HG02943 (cell line): ENCODE results near the gene CDK6.

Experiments
- ATAC-seq: cut with Tn5 transposase; IDR thresholded peaks from one replicate; pipeline ENCODE4 v1.9.1; 2021; ENCODE audit warnings: mild to moderate bottlenecking, low read depth, moderate library complexity; ENCODE audit not compliant: unreplicated experiment

CDK6 gene

GRCh38 chr7:92830027-92830426 lies 6.3 kb downstream of the CDK6 start:
- no peak for ATAC-seq

GRCh38 chr7:92827464-92828120 lies 8.8 kb downstream of the CDK6 start:
- no peak for ATAC-seq

- no peak for ATAC-seq
These were observed 10.0 kb downstream of the CDK6 start for GRCh38 chr7:92826258-92826938.

- ATAC-seq: no peak
These were observed 11.4 kb downstream of the CDK6 start for GRCh38 chr7:92824901-92825480.

- ATAC-seq: no peak
These were observed 11.9 kb downstream of the CDK6 start for GRCh38 chr7:92824450-92824849.

- ATAC-seq: no peak
These were observed 13.3 kb downstream of the CDK6 start for GRCh38 chr7:92823042-92823441.

- ATAC-seq: no peak
These were observed 16.2 kb downstream of the CDK6 start for GRCh38 chr7:92820191-92820590.

GRCh38 chr7:92817398-92817797 lies 19.0 kb downstream of the CDK6 start:
- no peak for ATAC-seq

- ATAC-seq: no peak
These were observed 21.0 kb downstream of the CDK6 start for GRCh38 chr7:92815412-92815811.

- ATAC-seq: peak; percentile 54
These were observed 22.9 kb downstream of the CDK6 start for GRCh38 chr7:92813390-92814024.

GRCh38 chr7:92811158-92811557 lies 25.2 kb downstream of the CDK6 start:
- ATAC-seq: no peak

GRCh38 chr7:92809760-92810573 lies 26.4 kb downstream of the CDK6 start:
- peak; percentile 84 for ATAC-seq

GRCh38 chr7:92809397-92809759 lies 27.0 kb downstream of the CDK6 start:
- ATAC-seq: peak; percentile 35

- no peak for ATAC-seq
These were observed 27.7 kb downstream of the CDK6 start for GRCh38 chr7:92808635-92809034.

GRCh38 chr7:92808006-92808405 lies 28.4 kb downstream of the CDK6 start:
- no peak for ATAC-seq

GRCh38 chr7:92806496-92806895 lies 29.9 kb downstream of the CDK6 start:
- no peak for ATAC-seq

- ATAC-seq: no peak
These were observed 34.0 kb downstream of the CDK6 start for GRCh38 chr7:92802406-92802805.

GRCh38 chr7:92799446-92800211 lies 36.7 kb downstream of the CDK6 start:
- no peak for ATAC-seq

- no peak for ATAC-seq
These were observed 37.7 kb downstream of the CDK6 start for GRCh38 chr7:92798517-92799249.
